MCF 10A (cell line): ENCODE results near the gene GABRB3. TPM values are rescaled to one million over a fixed set of nuclear protein-coding genes. Genes with fewer than 3 reads are reported as not detected.

Experiments used
- BruUV-seq: library from RNA; stranded (reverse); fragments of 400-500 nt; replicated peaks from 2 replicates; lab custom pipeline; 2021; lab: Mats Ljungman, UMichigan
- CTCF ChIA-PET: fragments of 300-600 bp; sonication (Branson Sonifier 250); formaldehyde crosslinking; extraction: SDS; loops from one replicate; lab custom pipeline; 2021; ENCODE audit warnings: antibody characterized with exemption, inconsistent platforms; lab: Yijun Ruan, JAX
- POLR2A ChIA-PET: fragments of 300-600, 350-650 bp; sonication (Branson Sonifier 250); formaldehyde crosslinking; extraction: SDS; loops from one replicate; lab custom pipeline; 2020; ENCODE audit warnings: antibody characterized with exemption, inconsistent platforms; lab: Yijun Ruan, JAX
- DNase-seq: peaks from one replicate; pipeline ENCODE4 v3.0.0-alpha.2; 2018; ENCODE audit not compliant: unreplicated experiment
- H3K27ac Mint-ChIP-seq: one replicate; pipeline ENCODE4 v1.8.0; 2022; ENCODE audit warnings: mild to moderate bottlenecking, low read depth, mixed read lengths; ENCODE audit not compliant: unreplicated experiment
- H3K27me3 Mint-ChIP-seq: one replicate; pipeline ENCODE4 v1.8.0; 2022; ENCODE audit warnings: mixed read lengths; ENCODE audit not compliant: insufficient read depth, unreplicated experiment
- H3K36me3 Mint-ChIP-seq: one replicate; pipeline ENCODE4 v1.8.0; 2022; ENCODE audit warnings: mild to moderate bottlenecking, moderate library complexity, mixed read lengths; ENCODE audit not compliant: insufficient read depth, unreplicated experiment
- H3K4me1 Mint-ChIP-seq: one replicate; pipeline ENCODE4 v1.8.0; 2022; ENCODE audit warnings: mixed read lengths; ENCODE audit not compliant: insufficient read depth, unreplicated experiment
- H3K4me3 Mint-ChIP-seq: one replicate; pipeline ENCODE4 v1.8.0; 2022; ENCODE audit warnings: mild to moderate bottlenecking, moderate library complexity, mixed read lengths; ENCODE audit not compliant: unreplicated experiment
- H3K9me3 Mint-ChIP-seq: one replicate; pipeline ENCODE4 v1.8.0; 2022; ENCODE audit warnings: mixed read lengths; ENCODE audit not compliant: unreplicated experiment
- CTCF ChIP-seq: fragments of 200-600 bp; IDR thresholded peaks from one replicate; pipeline ENCODE4 v1.8.0; 2022; ENCODE audit warnings: antibody characterized with exemption, mild to moderate bottlenecking; ENCODE audit not compliant: unreplicated experiment
- intact Hi-C: fragments of 100-400 bp; cut with micrococcal nuclease; formaldehyde crosslinking; loops from 2 replicates; pipeline ENCODE4 v1.14.1; 2022
- total RNA-seq: library from RNA; stranded (reverse); gene quantifications from 2 replicates; pipeline ENCODE4 v1.2.3, GENCODE V29; 2022

The GABRB3 gene
- total RNA-seq, 1 experiment from 2014 or later: not detected

- Mint-ChIP-seq H3K9me3 (peaks cover 12% of the 10 kb centered on the region), H3K36me3 (no peaks in the 10 kb centered on the region), H3K4me3 (no peak overlapping the region), H3K27ac (no peak overlapping the region), H3K27me3 (no peaks in the 10 kb centered on the region), H3K4me1 (no peaks in the 10 kb centered on the region)
- DNase-seq: no peak
- ChIA-PET POLR2A (no interaction called here), CTCF (no interaction called here)
- TF ChIP-seq CTCF: no peak
- no TSS peak for BruUV-seq
- intact Hi-C loops: no loop called here
Observed at GRCh38 chr15:26518885-26519284, 254.0 kb downstream of the GABRB3 start.

GRCh38 chr15:26516102-26516980, 256.5 kb downstream of the GABRB3 start:
- no peak for DNase-seq
- ChIA-PET CTCF (interaction anchor here (0.6 kb wide), 1 partner anchor 83 kb away, joined by 3 read pairs; no protein-coding TSS in a partner anchor), POLR2A (no interaction called here)
- H3K36me3 Mint-ChIP-seq: no peaks in the 10 kb centered on the region
- no peak overlapping the region for H3K27ac Mint-ChIP-seq
- BruUV-seq: no TSS peak
- no peak overlapping the region for H3K4me3 Mint-ChIP-seq
- intact Hi-C loops: no loop called here
- H3K27me3 Mint-ChIP-seq: no peaks in the 10 kb centered on the region
- peaks cover 14% of the 10 kb centered on the region for H3K9me3 Mint-ChIP-seq
- TF ChIP-seq CTCF: no peak
- H3K4me1 Mint-ChIP-seq: no peaks in the 10 kb centered on the region

- Mint-ChIP-seq H3K4me1 (no peaks in the 10 kb centered on the region), H3K27ac (no peak overlapping the region), H3K4me3 (no peak overlapping the region), H3K9me3 (peaks cover 28% of the 10 kb centered on the region), H3K36me3 (peaks cover 5% of the 10 kb centered on the region), H3K27me3 (no peaks in the 10 kb centered on the region)
- ChIA-PET POLR2A (no interaction called here), CTCF (no interaction called here)
- no peak for DNase-seq
- no TSS peak for BruUV-seq
- TF ChIP-seq CTCF: no peak
- intact Hi-C loops: no loop called here
Observed at GRCh38 chr15:26504009-26504408, 268.9 kb downstream of the GABRB3 start.

Other genes with a start within 250 kb of the GABRB3 start
- not detected in 2 replicates for gene GABRA5, start 94.0 kb upstream of the GABRB3 start, total RNA-seq
- gene GABRG3, start 198.1 kb upstream of the GABRB3 start, total RNA-seq: not detected in 2 replicates